Measurements from ENCODE around the gene ITPA. TPM values are rescaled to one million over a fixed set of nuclear protein-coding genes. Genes with fewer than 3 reads are reported as not detected.
A peak's percentile ranks its signal among the peaks of the same experiment; 100 is the strongest.

Gene ITPA
- total and polyA plus RNA-seq, 2 of the 13 experiments (the other 11 are each of a cell fraction or from before 2014, with no cell fraction given) = 60.1 to 103 TPM

DNA sequence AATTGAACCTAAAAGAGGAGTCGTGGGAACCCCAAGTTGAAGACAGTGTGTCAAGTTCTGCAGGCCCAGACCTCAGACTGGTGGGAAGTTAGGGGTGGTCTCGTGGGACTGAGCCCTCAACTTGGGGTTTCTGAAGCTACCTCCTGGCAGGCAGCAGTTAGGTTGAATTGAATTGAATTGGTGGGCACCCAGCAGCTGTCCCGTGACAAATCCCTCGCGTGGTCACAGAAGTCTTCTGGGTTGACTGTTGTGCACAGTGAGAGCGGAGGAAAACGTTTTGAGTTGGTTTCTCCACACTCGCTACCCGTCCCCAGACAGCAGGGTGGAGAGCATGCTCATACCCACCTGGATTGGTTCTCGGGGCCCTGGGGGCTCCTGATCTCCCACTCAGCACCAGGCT is 16.8 kb downstream of the ITPA start (continued):
- TF ChIP-seq, protein P1, sequence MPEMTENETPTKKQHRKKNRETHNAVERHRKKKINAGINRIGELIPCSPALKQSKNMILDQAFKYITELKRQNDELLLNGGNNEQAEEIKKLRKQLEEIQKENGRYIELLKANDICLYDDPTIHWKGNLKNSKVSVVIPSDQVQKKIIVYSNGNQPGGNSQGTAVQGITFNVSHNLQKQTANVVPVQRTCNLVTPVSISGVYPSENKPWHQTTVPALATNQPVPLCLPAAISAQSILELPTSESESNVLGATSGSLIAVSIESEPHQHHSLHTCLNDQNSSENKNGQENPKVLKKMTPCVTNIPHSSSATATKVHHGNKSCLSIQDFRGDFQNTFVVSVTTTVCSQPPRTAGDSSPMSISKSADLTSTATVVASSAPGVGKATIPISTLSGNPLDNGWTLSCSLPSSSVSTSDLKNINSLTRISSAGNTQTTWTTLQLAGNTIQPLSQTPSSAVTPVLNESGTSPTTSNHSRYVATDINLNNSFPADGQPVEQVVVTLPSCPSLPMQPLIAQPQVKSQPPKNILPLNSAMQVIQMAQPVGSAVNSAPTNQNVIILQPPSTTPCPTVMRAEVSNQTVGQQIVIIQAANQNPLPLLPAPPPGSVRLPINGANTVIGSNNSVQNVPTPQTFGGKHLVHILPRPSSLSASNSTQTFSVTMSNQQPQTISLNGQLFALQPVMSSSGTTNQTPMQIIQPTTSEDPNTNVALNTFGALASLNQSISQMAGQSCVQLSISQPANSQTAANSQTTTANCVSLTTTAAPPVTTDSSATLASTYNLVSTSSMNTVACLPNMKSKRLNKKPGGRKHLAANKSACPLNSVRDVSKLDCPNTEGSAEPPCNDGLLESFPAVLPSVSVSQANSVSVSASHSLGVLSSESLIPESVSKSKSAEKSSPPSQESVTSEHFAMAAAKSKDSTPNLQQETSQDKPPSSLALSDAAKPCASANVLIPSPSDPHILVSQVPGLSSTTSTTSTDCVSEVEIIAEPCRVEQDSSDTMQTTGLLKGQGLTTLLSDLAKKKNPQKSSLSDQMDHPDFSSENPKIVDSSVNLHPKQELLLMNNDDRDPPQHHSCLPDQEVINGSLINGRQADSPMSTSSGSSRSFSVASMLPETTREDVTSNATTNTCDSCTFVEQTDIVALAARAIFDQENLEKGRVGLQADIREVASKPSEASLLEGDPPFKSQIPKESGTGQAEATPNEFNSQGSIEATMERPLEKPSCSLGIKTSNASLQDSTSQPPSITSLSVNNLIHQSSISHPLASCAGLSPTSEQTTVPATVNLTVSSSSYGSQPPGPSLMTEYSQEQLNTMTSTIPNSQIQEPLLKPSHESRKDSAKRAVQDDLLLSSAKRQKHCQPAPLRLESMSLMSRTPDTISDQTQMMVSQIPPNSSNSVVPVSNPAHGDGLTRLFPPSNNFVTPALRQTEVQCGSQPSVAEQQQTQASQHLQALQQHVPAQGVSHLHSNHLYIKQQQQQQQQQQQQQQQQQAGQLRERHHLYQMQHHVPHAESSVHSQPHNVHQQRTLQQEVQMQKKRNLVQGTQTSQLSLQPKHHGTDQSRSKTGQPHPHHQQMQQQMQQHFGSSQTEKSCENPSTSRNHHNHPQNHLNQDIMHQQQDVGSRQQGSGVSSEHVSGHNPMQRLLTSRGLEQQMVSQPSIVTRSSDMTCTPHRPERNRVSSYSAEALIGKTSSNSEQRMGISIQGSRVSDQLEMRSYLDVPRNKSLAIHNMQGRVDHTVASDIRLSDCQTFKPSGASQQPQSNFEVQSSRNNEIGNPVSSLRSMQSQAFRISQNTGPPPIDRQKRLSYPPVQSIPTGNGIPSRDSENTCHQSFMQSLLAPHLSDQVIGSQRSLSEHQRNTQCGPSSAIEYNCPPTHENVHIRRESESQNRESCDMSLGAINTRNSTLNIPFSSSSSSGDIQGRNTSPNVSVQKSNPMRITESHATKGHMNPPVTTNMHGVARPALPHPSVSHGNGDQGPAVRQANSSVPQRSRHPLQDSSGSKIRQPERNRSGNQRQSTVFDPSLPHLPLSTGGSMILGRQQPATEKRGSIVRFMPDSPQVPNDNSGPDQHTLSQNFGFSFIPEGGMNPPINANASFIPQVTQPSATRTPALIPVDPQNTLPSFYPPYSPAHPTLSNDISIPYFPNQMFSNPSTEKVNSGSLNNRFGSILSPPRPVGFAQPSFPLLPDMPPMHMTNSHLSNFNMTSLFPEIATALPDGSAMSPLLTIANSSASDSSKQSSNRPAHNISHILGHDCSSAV (CRISPR knock-in tag; IDR thresholded peaks at IDR 0.05; ENCODE audit: borderline replicate concordance) = no peak
- TF ChIP-seq HHEX (CRISPR knock-in tag; IDR thresholded peaks at IDR 0.05) = no peak
- no peak for TF ChIP-seq ZNF558 (CRISPR knock-in tag; IDR thresholded peaks at IDR 0.05; ENCODE audit: borderline replicate concordance)
- TF ChIP-seq ZBTB21 (CRISPR knock-in tag; IDR thresholded peaks at IDR 0.05) = no peak

DNA sequence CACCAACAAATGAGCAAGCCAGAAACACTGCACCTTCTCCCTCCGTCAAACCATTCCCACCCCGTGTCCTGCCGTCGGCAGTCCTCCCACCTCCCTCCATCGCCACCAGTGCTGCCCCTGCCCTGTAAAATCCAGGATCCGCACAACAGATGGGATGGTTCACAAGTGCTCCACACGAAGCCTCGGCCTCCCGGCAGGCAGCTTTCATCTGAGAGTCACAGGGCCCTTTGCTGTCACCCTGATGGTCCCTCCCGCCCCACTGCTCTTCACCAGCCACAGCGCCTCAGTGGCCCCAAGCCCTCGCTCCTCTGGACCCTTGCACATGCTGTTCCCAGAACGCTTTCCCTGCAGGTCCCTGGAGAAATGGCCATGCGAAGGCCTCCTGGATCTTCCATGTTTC is 17.6 kb downstream of the ITPA start:
- Histone ChIP-seq H4K20me1 (ENCODE audit: insufficient read depth, low read length) (no peaks in the 10 kb centered on the region), H3K36me3 (replicated peaks in 1 of 2; ENCODE audit: control insufficient read depth in 1 of 2, insufficient read depth in 2 of 2, low read length in 2 of 2) (peaks cover under 1 to 18% of the 10 kb centered on the region in 2 experiments; a peak in 4 of 5 replicates), H3K4me2 (ENCODE audit: low read depth, low read length) (no peak overlapping the region), H2AFZ (ENCODE audit: low read length) (no peak overlapping the region), H3K4me1 (ENCODE audit: insufficient read depth, low read length) (peaks cover 65% of the 10 kb centered on the region), H3K4me3 (replicated peaks in 1 of 3; ENCODE audit: insufficient read depth in 1 of 3, low read depth in 2 of 3, low read length in 3 of 3) (no peak overlapping the region), H3K9ac (ENCODE audit: insufficient read depth, low read depth, low read length) (no peak overlapping the region), H3K27me3 (ENCODE audit: control insufficient read depth in 1 of 2, insufficient read depth in 2 of 2, low read length in 2 of 2) (no peaks in the 10 kb centered on the region), H3K9me3 (ENCODE audit: low read length) (no peaks in the 10 kb centered on the region), H3K79me2 (ENCODE audit: insufficient read depth, low read length) (no peaks in the 10 kb centered on the region), H3K27ac (ENCODE audit: extremely low read length, insufficient read depth, low read length) (no peak overlapping the region)
- BruUV-seq (replicated peaks) = no TSS peak
- WGBS (ENCODE audit: low lambda C conversion rate) = 98% methylated on average over 14 of the region's 14 CpGs
- ChIA-PET CTCF (ENCODE audit: low intra/inter-chr PET ratio, low total read pairs) (no interaction called here), POLR2A (no interaction called here)
- intact Hi-C loops (cut with micrococcal nuclease; ENCODE audit: unreplicated experiment) = no loop called here
- FAIRE-seq (no peak), ATAC-seq (no peak), DNase-seq (ENCODE audit: low spot score) (no peak)
- in situ Hi-C loops (cut with HindIII; ENCODE audit: extremely low pct_ligation_motif_present, low pct_unique_long_range_greater_than_20kb) = no loop called here
- no peak for TF ChIP-seq SALL2 (CRISPR knock-in tag; IDR thresholded peaks at IDR 0.05)
- TF ChIP-seq DPF2 (CRISPR knock-in tag; IDR thresholded peaks at IDR 0.05; ENCODE audit: borderline replicate concordance, low read depth) = no peak
- peak; percentile 38 for TF ChIP-seq AGO2 (optimal IDR thresholded peaks at IDR 0.05; ENCODE audit: low read depth, low read length)
- TF ChIP-seq ZSCAN31 (CRISPR knock-in tag; IDR thresholded peaks at IDR 0.05; ENCODE audit: low read depth) = no peak
- TF ChIP-seq, protein P2, sequence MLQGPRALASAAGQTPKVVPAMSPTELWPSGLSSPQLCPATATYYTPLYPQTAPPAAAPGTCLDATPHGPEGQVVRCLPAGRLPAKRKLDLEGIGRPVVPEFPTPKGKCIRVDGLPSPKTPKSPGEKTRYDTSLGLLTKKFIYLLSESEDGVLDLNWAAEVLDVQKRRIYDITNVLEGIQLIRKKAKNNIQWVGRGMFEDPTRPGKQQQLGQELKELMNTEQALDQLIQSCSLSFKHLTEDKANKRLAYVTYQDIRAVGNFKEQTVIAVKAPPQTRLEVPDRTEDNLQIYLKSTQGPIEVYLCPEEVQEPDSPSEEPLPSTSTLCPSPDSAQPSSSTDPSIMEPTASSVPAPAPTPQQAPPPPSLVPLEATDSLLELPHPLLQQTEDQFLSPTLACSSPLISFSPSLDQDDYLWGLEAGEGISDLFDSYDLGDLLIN (CRISPR knock-in tag; IDR thresholded peaks at IDR 0.05; ENCODE audit: borderline replicate concordance) = no peak
- no peak for TF ChIP-seq KDM3A (CRISPR knock-in tag; IDR thresholded peaks at IDR 0.05; ENCODE audit: low read depth)
- TF ChIP-seq ZNF558 (CRISPR knock-in tag; IDR thresholded peaks at IDR 0.05; ENCODE audit: borderline replicate concordance) = no peak
- TF ChIP-seq ZNF331 (CRISPR knock-in tag; IDR thresholded peaks at IDR 0.05) = no peak
- no peak for TF ChIP-seq ZNF468 (CRISPR knock-in tag; IDR thresholded peaks at IDR 0.05)
- no peak for TF ChIP-seq ZNF136 (CRISPR knock-in tag; IDR thresholded peaks at IDR 0.05; ENCODE audit: low read depth)
- TF ChIP-seq SOX5 (CRISPR knock-in tag; IDR thresholded peaks at IDR 0.05; ENCODE audit: borderline replicate concordance) = no peak

Data from HepG2 (cell line).